ENCODE measurements around the gene NID1.
A peak's percentile ranks its signal among the peaks of the same experiment; 100 is the strongest.
"Not testable (repeated sequence)": the region's sequence is repeated elsewhere in the genome, so short reads cannot be mapped to it uniquely, and the experiment has no call there.

Gene NID1

GRCh38 chr1:236096660-236097482, 32.0 kb upstream of the NID1 start:
- DNase-seq (ENCODE audit: low read depth) = peak; percentile 72

DNA sequence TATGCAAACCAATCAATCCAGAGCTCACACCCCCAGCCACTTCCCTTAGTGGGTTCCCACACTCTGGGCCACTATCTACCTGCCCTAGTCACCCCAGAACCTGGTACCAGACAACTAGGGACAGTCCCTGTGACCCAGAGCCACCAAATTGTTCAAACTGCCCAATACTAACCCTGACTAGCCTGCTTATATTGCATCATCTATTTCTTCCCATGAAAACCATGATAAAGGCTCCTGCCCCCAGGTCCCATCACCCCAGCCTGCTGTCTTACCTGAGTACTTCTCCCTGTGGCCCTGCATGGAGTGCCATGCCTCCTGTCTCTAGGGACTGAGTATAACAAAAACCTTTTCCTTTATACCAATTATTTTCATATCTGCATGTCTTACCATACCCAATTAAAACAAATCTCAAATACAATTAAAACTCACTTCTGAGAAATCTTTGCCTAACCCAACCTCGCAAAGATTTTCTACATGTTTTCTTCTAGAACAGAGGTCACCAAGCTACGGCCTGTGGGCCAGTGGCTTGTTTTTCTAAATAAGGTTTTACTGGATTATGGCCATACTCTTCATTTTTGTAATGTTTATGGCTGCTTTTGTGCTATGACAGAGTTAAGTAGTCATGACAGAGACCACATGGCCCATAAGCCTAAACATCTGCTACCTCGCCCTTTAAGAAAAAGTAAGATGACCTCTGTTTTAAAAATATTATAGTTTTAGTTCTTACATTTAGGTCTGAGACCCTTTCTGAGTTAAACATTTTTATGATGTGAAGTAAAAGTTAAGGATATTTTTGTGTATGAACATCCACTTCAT, 31.0 kb upstream of the NID1 start:
- no peak for DNase-seq (ENCODE audit: low read depth)

DNA sequence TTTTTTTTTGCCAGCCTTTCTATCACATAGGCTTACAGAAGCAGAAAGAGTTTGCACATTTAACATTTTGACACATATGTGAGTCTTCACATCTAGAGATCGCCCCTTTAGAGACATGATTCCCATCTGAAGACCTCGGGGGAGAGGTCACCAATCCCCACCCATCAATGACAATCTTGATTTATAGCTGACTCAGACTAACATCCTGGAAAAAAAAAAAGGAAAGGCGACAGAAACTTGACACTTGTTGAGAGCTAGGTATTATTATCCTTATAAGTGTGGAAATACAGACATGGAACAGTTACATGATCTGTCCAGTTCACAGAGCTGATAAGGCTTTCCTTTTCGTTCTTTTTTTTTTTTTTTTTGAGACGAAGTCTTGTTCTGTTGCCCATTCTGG, 28.0 kb upstream of the NID1 start:
- no peak for DNase-seq (ENCODE audit: low read depth)

DNA sequence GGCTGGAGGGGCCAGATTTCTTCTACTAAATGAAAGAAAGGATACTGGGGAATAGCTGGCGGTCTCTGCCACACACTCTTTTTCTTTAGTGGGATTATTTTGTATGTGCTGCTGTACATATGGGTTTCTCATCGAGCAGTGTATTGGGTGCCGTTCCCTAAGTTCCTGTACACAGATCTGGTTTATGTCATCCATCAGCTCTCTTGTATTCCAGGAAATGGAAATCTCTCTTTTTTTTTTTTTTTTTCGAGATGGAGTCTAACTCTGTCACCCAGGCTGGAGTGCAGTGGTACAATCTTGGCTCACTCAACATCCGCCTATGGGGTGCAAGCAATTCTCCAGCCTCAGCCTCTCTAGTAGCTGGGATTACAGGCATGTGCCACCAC, 27.0 kb upstream of the NID1 start:
- no peak for DNase-seq (ENCODE audit: low read depth)

- peak; percentile 39 for DNase-seq (ENCODE audit: low read depth)
Observed at GRCh38 chr1:236090741-236091147, 25.9 kb upstream of the NID1 start.

DNA sequence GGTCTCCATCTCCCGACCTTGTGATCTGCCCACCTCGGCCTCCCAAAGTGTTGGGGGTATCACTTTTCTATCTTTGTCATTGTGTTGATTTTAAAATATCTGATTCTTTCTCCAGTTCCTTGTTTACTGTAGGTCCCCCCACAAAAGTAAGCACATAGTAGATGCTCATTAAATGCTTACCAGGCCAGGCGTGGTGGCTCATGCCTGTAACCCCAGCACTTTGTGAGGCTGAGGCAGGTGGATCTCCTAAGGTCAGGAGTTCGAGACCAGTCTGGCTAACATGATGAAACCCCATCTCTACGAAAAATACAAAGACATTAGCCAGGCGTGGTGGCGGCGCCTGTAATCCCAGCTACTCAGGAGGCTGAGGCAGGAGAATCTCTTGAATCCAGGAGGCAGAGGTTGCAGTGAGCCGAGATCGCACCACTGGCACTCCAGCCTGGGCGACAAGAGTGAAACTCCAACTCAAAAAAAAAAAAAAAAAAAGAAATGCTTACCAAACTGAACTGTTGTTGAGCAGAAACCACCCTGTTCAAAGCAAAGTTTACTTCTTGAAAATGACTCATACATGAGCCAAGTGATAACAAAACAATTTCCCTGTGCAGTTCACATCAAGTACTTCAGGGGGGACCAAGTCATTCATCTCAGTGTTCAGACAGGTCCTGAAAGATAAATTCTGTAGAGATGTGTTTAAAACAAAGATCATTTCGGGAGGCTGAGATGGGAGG, 24.3 kb upstream of the NID1 start:
- DNase-seq (ENCODE audit: low read depth) = no peak

DNA sequence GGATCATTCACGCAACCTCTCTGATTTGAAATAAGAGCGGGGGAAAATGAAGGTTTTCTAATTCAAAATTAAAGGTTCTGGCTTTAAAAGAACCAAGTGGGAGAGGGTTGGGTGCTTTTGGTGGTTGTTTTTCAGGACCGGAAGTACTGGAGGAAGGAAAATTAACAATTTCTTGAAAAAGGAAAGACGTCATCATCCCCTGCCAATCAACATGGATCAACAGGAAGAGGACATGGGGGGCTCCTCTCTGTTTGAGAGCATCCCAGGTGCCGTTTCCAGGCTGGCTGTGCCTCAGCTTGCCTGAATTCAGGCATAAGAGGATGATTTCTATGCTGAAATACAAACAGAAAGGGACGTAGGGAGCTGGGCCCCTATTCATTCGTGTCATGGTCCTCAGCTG, 21.6 kb upstream of the NID1 start:
- DNase-seq (ENCODE audit: low read depth) = no peak

- DNase-seq (ENCODE audit: low read depth) = no peak
Observed at GRCh38 chr1:236085545-236086159, 20.8 kb upstream of the NID1 start.

GRCh38 chr1:236084386-236084730, 19.5 kb upstream of the NID1 start:
- DNase-seq (ENCODE audit: low read depth) = no peak

GRCh38 chr1:236083650-236084385, 18.9 kb upstream of the NID1 start:
- no peak for DNase-seq (ENCODE audit: low read depth)

GRCh38 chr1:236082526-236082925, 17.6 kb upstream of the NID1 start:
- no peak for DNase-seq (ENCODE audit: low read depth)

GRCh38 chr1:236081546-236082227, 16.8 kb upstream of the NID1 start:
- no peak for DNase-seq (ENCODE audit: low read depth)

GRCh38 chr1:236079703-236080102, 14.8 kb upstream of the NID1 start:
- DNase-seq (ENCODE audit: low read depth) = no peak

DNA sequence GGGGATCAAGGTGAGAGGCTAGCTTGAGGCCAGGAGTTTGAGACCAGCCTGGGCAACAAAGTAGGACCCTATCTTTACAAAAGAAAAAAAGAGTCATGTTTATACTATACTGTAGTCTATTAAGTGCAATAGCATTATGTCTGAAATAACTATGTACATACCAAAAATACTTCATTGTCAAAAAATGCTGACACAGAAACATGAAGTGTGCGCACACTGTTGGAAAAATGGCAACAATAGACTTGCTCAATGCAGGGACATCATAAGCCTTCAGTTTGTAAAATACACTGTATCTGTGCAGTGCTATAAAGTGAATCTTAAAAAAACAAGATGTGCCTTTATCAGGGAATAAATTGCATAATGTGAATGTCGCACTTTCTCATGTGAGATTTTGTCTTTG, 14.1 kb upstream of the NID1 start:
- DNase-seq (ENCODE audit: low read depth) = no peak

DNA sequence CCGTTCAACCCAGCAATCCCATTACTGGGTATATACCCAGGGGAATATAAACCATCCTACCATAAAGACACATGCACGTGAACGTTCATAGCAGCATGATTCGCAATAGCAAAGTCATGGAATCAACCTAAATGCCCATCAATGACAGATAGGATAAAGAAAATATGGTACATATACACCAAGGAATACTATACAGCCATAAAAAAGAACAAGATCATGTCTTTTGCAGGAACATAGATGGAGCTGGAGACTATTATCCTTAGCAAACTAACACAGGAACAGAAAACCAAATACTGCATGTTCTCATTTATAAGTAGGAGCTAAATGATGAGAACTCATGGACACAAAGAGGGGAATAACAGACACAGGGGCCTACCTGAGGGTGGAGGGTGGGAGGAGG, 13.2 kb upstream of the NID1 start:
- DNase-seq (ENCODE audit: low read depth) = not testable (repeated sequence)

DNA sequence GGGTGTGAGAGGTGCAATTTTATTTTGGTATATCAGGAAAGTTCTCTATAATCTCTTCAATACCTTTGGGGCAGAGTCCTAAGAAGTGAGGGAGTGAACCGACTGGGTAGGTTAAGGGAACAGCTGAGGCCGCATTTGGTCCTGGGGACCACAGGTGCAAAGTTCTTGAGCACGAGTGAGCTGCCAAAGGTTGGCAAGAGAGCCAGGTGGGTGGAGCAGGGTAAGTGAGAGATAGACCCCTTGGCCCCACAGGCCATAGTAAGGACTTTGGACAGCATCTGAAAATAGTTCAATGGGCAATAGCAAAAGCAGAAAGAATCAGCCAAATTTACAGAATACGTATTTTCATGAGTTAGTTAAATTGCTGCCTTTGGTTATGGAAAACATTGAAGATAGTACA, 11.0 kb upstream of the NID1 start:
- DNase-seq (ENCODE audit: low read depth) = no peak

GRCh38 chr1:236073307-236073897, 8.5 kb upstream of the NID1 start:
- DNase-seq (ENCODE audit: low read depth) = no peak

DNA sequence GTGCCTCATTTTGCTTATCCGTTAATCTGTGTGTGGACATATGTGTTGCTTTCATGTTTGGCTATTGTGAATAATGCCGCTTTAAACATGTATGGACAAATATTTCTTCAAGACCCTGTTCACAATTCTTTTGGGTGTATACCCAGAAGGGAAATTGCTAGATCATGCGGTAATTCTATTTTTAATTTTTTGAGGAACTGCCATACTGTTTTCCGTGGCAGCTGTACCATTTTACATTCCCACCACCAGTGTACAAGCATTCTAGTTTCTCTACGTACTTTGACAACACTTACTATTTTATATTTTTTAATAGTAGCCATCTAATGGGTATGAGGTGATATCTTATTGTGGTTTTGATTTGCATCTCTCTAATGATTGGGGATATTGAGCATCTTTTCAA, 7.1 kb upstream of the NID1 start:
- DNase-seq (ENCODE audit: low read depth) = no peak

GRCh38 chr1:236070753-236071152, 5.9 kb upstream of the NID1 start:
- no peak for DNase-seq (ENCODE audit: low read depth)

GRCh38 chr1:236069796-236070195, 4.9 kb upstream of the NID1 start:
- DNase-seq (ENCODE audit: low read depth) = no peak
